Testis (tissue), 3 donors: ENCODE measurements around the gene FARP1. TPM values are rescaled to one million over a fixed set of nuclear protein-coding genes. Genes with fewer than 3 reads are reported as not detected.

ENCODE experiments used
- DNase-seq: peaks from one replicate; pipeline ENCODE4 v3.0.0-alpha.2; 2019
- H3K27ac ChIP-seq, 2 donors: fragments of 200-600 bp; sonication (generic); one replicate each; pipeline ENCODE4 v1.5.1; 2019
- H3K27me3 ChIP-seq: fragments of 200-600 bp; sonication (generic); one replicate; pipeline ENCODE4 v1.5.1; 2019
- H3K36me3 ChIP-seq: fragments of 200-600 bp; sonication (generic); one replicate; pipeline ENCODE4 v1.5.1; 2017; ENCODE audit warnings: low read depth; ENCODE audit errors: missing control alignments
- H3K4me1 ChIP-seq: fragments of 200-600 bp; sonication (generic); one replicate; pipeline ENCODE4 v1.5.1; 2019
- H3K4me3 ChIP-seq, 2 donors: fragments of 200-600 bp; sonication (generic); one replicate each; pipeline ENCODE4 v1.5.1; 2017 to 2019
- H3K9me3 ChIP-seq: fragments of 200-600 bp; sonication (generic); one replicate; pipeline ENCODE4 v1.5.1; 2017
- CTCF ChIP-seq, 3 experiments: fragments of 450-650 bp in 2 of 3; fragments of 200-600 bp in 1 of 3; sonication (generic) in 1 of 3; IDR thresholded peaks; one replicate each; pipeline ENCODE4 v1.5.1; 2016 to 2019; ENCODE audit warnings: antibody characterized with exemption in 3 of 3, mild to moderate bottlenecking in 2 of 3, moderate library complexity in 1 of 3
- POLR2A ChIP-seq: fragments of 450-650 bp; IDR thresholded peaks from one replicate; pipeline ENCODE4 v1.6.1; 2017; ENCODE audit warnings: antibody characterized with exemption, mild to moderate bottlenecking, moderate library complexity
- WGBS, 2 donors: methylation state at CpG; one replicate each; pipeline ENCODE4 v1.1.5; 2018; 5-methylcytosine and 5-hydroxymethylcytosine counted together
- intact Hi-C: fragments of 100-400 bp; cut with DNase I; formaldehyde crosslinking; loops from one replicate; pipeline ENCODE4 v1.15.1; 2023; ENCODE audit warnings: low total_unique reads
- polyA plus RNA-seq: library from polyadenylated mRNA; stranded (reverse); fragments of 350-450 nt; fragmentation: Illumina TruSeq; extraction: RNeasy Lipid Tissue Mini Kit (QIAGEN cat#74804); gene quantifications from one replicate; pipeline ENCODE4 v1.2.3, GENCODE V29; 2014; ENCODE audit warnings: low read depth, low replicate concordance; ENCODE audit not compliant: insufficient read depth
- total RNA-seq, 2 donors: library from RNA; depleted of rRNA; stranded (reverse); fragments of >200 nt; gene quantifications; one replicate each; pipeline ENCODE4 v1.2.3, GENCODE V29; 2016

Gene FARP1
- total and polyA plus RNA-seq, 3 donors from 2014 or later: 54.0 to 130 (median 69.1) TPM

- WGBS, 2 donors: 74 to 82% methylated on average over 1 of the region's 1 CpG
- no peaks in the 10 kb centered on the region for H3K9me3 ChIP-seq
- no peaks in the 10 kb centered on the region for H3K27me3 ChIP-seq
- no peak overlapping the region for H3K4me3 ChIP-seq
- no peak for DNase-seq
- H3K27ac ChIP-seq: no peak overlapping the region
- TF ChIP-seq CTCF (IDR thresholded peaks at IDR 0.05): no peak
- no peak for TF ChIP-seq POLR2A
- peaks cover 4% of the 10 kb centered on the region for H3K4me1 ChIP-seq
- no peaks in the 10 kb centered on the region for H3K36me3 ChIP-seq
- intact Hi-C loops: no loop called here
Measured at GRCh38 chr13:98272549-98272948, 129.7 kb downstream of the FARP1 start.

- H3K27ac ChIP-seq: no peak overlapping the region
- no peaks in the 10 kb centered on the region for H3K4me1 ChIP-seq
- no peaks in the 10 kb centered on the region for H3K36me3 ChIP-seq
- no peak for DNase-seq
- no peaks in the 10 kb centered on the region for H3K27me3 ChIP-seq
- no peak for TF ChIP-seq CTCF (IDR thresholded peaks at IDR 0.05)
- TF ChIP-seq POLR2A: no peak
- intact Hi-C loops: no loop called here
- WGBS, 2 donors: 78 to 79% methylated on average over 9 of the region's 9 CpGs
- no peaks in the 10 kb centered on the region for H3K9me3 ChIP-seq
- H3K4me3 ChIP-seq: no peak overlapping the region
Measured at GRCh38 chr13:98273067-98273823, 130.4 kb downstream of the FARP1 start.

- DNase-seq: no peak
- Histone ChIP-seq H3K4me3 (no peak overlapping the region), H3K9me3 (no peaks in the 10 kb centered on the region), H3K27ac (no peak overlapping the region), H3K27me3 (no peaks in the 10 kb centered on the region), H3K4me1 (no peaks in the 10 kb centered on the region), H3K36me3 (no peaks in the 10 kb centered on the region)
- intact Hi-C loops: no loop called here
- TF ChIP-seq CTCF (IDR thresholded peaks at IDR 0.05): no peak
- no peak for TF ChIP-seq POLR2A
- 61 to 63% methylated on average over 12 of the region's 12 CpGs for WGBS, 2 donors
Measured at GRCh38 chr13:98273824-98274742, 131.2 kb downstream of the FARP1 start.

- Histone ChIP-seq H3K27me3 (no peaks in the 10 kb centered on the region), H3K4me1 (no peaks in the 10 kb centered on the region), H3K9me3 (no peaks in the 10 kb centered on the region), H3K4me3 (no peak overlapping the region), H3K27ac (no peak overlapping the region), H3K36me3 (no peaks in the 10 kb centered on the region)
- WGBS, 2 donors: 84 to 95% methylated on average over 2 of the region's 2 CpGs
- TF ChIP-seq POLR2A (no peak), CTCF (IDR thresholded peaks at IDR 0.05) (no peak)
- DNase-seq: no peak
- intact Hi-C loops: no loop called here
Measured at GRCh38 chr13:98274921-98275487, 132.1 kb downstream of the FARP1 start.
